Fibroblast of villous mesenchyme (primary cell): Measurements from ENCODE around the gene KRT81. TPM values are rescaled to one million over a fixed set of nuclear protein-coding genes. Genes with fewer than 3 reads are reported as not detected.

ENCODE experiments used
- DNase-seq: peaks from one replicate; pipeline ENCODE4 v3.0.0-alpha.2; 2010; ENCODE audit warnings: low read depth
- H3K4me3 ChIP-seq: 2 replicates; pipeline ENCODE4 v1.5.1; 2011; ENCODE audit warnings: low read depth, mild to moderate bottlenecking, low read length
- total RNA-seq: library from RNA; depleted of rRNA; stranded (reverse); fragments of >200 nt; gene quantifications from 2 replicates; pipeline ENCODE4 v1.2.3, GENCODE V29; 2012
- TF ChIP-seq, protein P1 (sequence below): IDR thresholded peaks from 2 replicates; pipeline ENCODE4 v1.5.1; 2012; ENCODE audit warnings: low read depth, mild to moderate bottlenecking, low read length; ENCODE audit not compliant: insufficient read depth

The KRT81 gene
- total RNA-seq, 1 donor, result not detected

DNA sequence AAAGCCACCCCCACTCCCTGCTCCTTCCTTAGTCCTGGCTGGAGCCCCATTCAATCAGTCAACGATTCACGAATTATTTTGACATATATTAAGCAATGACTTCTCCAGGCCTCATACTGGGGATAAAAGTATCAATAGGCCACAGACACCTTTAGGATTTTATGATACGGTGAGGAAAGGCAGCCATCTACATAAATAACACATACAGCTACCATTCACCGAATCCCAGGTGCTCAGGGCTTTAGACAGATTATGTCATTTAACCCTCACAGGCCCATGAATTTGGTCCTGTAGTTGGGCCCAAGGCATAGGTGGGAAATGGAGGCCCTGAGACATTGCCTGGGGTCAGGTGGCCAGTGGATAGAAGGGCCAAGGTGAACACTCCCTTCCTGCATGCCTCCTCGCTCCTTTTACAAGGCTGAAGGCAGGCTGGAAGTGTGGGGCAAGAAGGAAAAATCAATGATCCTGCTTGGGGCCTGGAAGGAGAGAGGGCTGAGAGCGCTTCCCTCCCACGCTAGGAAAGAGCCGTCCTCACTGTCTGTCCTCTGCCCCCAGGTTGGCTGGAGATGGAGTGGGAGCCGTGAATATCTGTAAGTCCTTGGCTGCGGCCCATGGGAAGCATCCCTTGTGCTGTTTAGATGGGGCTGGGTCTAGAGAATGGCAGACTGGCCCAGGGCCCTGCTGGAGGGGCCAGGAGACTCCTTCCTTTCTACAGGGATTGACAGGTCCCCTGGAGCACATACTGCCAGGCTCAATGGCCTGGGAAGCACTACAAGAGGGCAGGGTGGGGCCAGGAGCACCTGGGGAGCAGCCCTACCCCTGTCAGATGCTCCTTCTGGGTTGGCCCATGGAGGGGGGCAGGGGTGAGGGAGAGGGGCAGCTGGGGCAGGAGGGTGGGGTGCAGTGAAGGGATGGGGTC, 43.5 kb downstream of the KRT81 start:
- no peak for DNase-seq

DNA sequence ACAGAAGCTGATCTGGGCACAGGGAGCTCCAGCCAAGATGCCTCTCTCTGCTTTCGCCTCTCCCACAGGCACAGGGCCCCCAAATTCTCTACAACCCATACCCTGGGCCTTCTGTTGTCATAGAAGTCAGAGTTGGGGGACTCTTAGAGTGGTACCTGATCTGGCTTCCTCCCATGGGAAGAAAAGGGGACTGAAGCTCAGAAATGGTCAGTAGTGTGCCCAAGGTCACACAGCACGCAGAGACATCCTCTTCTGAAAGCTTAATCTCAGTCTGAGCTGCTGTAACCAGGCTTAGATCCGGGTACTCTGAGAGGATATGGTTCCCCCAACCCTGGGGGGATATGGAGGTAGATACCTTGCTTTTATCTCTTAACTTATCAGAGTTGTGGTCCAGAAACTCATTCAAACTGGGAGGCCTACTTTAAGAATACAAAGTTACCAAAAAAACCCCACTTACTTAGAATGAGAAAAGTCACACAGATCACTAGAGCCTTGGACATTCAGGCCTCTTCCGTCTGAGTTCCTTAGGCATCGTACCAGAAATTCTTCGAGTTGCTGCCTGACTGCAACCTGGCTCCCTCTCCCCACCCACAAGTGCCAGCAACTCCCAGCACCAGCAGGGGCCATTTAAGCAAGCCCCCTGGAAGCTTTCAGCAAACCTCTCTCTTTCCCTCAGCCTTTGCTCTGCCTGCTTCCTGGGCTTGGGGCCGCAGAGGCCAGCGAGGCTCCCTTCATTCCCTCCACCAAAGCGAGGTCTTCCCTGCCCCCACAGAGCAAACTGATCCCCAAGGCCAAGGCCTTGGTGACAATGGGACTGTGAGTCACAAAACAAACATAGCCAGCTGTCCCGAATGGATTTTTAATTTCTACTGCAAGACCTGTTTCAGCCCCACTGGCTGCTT, 44.4 kb downstream of the KRT81 start:
- H3K4me3 ChIP-seq, result no peak overlapping the region
- TF ChIP-seq, protein P1, sequence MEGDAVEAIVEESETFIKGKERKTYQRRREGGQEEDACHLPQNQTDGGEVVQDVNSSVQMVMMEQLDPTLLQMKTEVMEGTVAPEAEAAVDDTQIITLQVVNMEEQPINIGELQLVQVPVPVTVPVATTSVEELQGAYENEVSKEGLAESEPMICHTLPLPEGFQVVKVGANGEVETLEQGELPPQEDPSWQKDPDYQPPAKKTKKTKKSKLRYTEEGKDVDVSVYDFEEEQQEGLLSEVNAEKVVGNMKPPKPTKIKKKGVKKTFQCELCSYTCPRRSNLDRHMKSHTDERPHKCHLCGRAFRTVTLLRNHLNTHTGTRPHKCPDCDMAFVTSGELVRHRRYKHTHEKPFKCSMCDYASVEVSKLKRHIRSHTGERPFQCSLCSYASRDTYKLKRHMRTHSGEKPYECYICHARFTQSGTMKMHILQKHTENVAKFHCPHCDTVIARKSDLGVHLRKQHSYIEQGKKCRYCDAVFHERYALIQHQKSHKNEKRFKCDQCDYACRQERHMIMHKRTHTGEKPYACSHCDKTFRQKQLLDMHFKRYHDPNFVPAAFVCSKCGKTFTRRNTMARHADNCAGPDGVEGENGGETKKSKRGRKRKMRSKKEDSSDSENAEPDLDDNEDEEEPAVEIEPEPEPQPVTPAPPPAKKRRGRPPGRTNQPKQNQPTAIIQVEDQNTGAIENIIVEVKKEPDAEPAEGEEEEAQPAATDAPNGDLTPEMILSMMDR, result no peak
- DNase-seq, result no peak

More for the DNA sequence above, 43.5 kb downstream of the KRT81 start:
- no peak overlapping the region for H3K4me3 ChIP-seq
- TF ChIP-seq, protein P1, result no peak

DNA sequence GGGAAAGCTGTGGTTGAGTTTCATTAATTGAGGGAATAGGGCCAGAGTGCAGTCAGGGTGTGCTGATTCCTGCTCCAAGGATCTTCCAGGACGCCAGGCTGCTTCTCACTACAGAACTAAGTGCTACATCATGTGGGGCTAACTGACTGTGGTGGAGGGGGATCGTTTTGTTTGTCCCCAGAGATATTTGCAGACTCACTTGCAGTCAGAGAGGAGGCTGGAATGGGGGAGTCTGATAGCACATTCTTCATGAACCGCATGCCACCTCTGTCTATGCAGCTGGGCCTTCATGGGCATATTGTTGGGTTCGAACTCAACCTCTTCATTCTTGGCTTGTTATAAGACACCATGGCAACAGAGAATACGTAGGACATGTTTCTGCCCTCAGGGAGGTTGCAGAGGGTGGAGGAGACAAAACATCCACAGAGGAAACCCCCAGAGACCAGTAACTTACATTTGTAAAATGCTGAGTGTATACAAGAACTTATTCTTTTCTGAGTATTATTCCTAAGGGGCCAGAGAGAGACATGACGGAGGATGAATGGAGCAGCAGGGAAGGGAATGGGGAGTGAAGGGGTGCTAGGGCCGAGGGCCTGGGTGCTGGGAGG, 45.3 kb downstream of the KRT81 start:
- DNase-seq, result peak; percentile 7
- TF ChIP-seq, protein P1, result no peak
- H3K4me3 ChIP-seq, result no peak overlapping the region

DNA sequence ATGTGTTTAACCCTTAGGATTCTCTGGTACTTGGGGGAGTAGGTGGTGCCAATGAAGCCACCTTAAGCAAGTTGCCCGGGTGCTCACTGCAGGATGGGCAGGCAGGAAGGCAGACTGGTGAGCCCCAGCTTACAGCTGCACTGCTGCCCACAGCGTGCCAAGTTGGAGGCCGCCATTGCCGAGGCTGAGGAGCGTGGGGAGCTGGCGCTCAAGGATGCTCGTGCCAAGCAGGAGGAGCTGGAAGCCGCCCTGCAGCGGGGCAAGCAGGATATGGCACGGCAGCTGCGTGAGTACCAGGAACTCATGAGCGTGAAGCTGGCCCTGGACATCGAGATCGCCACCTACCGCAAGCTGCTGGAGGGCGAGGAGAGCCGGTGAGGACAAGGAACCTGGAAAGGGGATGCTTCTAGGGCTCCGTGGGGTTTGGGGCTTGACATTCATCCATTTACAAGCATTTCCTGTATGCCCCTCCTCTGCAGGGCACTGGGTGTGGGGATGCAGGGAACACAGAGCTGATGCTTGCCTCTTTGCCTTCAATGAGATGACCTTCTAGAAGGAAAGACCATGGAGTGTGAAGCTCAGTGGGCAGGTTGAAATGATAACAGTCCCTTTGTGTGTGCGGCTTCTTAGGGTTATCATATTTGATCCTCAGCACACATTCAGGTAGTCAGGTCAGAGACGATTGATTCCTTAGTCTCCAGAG, 45.9 kb downstream of the KRT81 start:
- TF ChIP-seq, protein P1, result no peak
- no peak for DNase-seq
- H3K4me3 ChIP-seq, result no peak overlapping the region

DNA sequence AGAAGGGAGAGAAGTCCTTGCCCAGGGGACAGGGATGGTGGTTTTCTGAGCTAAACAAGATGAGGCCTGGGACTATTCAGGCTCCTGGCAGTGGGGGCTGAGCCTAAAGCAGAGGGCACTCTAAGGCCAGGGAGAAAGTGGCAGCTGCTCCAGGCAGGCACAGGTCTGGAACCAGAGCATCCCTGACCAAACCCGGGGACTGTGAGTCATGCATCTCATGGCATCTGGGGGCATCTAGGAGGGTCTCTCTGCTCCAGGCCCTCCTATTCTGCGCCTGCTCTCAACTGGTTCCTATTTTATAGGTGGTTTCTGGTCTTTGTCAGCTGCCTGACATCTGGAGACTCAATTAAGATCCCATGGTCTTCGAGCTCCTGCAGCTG, 46.7 kb downstream of the KRT81 start:
- DNase-seq, result peak; percentile 59
- TF ChIP-seq, protein P1, result no peak
- H3K4me3 ChIP-seq, result no peak overlapping the region
